Endothelial cell of umbilical vein (primary cell): ENCODE results near the gene LSM5. TPM values are rescaled to one million over a fixed set of nuclear protein-coding genes. Genes with fewer than 3 reads are reported as not detected.

ENCODE experiments used
- BruUV-seq: library from RNA; stranded (reverse); fragments of 400-500 nt; replicated peaks from 2 replicates; lab custom pipeline; 2021; lab: Mats Ljungman, UMichigan
- CTCF ChIA-PET: fragments of 300-600, 350-600 bp; sonication (Branson Sonifier 250); formaldehyde crosslinking; loops from one replicate; lab custom pipeline; 2021; ENCODE audit warnings: antibody characterized with exemption, inconsistent platforms; lab: Charles Lee
- POLR2A ChIA-PET: fragments of 300-600, 350-600 bp; sonication (Branson Sonifier 250); formaldehyde crosslinking; loops from one replicate; lab custom pipeline; 2021; ENCODE audit warnings: antibody characterized with exemption, inconsistent platforms; lab: Charles Lee
- DNase-seq: peaks from one replicate; pipeline ENCODE4 v3.0.0-alpha.2; 2011; ENCODE audit warnings: low read depth, low spot score
- FAIRE-seq: peaks from 2 replicates; lab custom pipeline; 2011; peaks lifted over from hg19 to GRCh38; lab: Jason Lieb, UNC
- H2AFZ ChIP-seq: 2 replicates; pipeline ENCODE4 v1.6.0; 2012; ENCODE audit warnings: low read depth, low read length, control low read depth, inconsistent platforms
- H3K27ac ChIP-seq: 2 replicates; pipeline ENCODE4 v1.5.1; 2011; ENCODE audit warnings: low read depth, mild to moderate bottlenecking, control low read depth, low read length, moderate library complexity; ENCODE audit not compliant: insufficient read depth
- H3K27me3 ChIP-seq, 2 experiments: 2 replicates each; pipeline versions ENCODE4 v1.6.0 to v1.6.1; 2011; ENCODE audit warnings: low read length in 2 of 2, mixed read lengths in 1 of 2; ENCODE audit not compliant: control insufficient read depth in 2 of 2, insufficient read depth in 2 of 2
- H3K36me3 ChIP-seq, 2 experiments: 2 replicates in 1 of 2; 3 replicates in 1 of 2; pipeline ENCODE4 v1.5.1; 2011; ENCODE audit warnings: low read length in 2 of 2, mild to moderate bottlenecking in 1 of 2, moderate library complexity in 1 of 2; ENCODE audit not compliant: control insufficient read depth in 2 of 2, insufficient read depth in 2 of 2; ENCODE audit errors: extremely low read depth in 1 of 2
- H3K4me1 ChIP-seq: 3 replicates; pipeline ENCODE4 v1.5.1; 2011; ENCODE audit warnings: mild to moderate bottlenecking, low read length; ENCODE audit not compliant: control insufficient read depth, insufficient read depth; ENCODE audit errors: extremely low read depth
- H3K4me2 ChIP-seq: 2 replicates; pipeline ENCODE4 v1.6.1; 2011; ENCODE audit warnings: low read length, control low read depth, mixed read lengths; ENCODE audit not compliant: insufficient read depth
- H3K4me3 ChIP-seq, 3 experiments: fragments of 200-600 bp in 1 of 3; sonication (generic), shearing (Covaris generic) in 1 of 3; replicated peaks in 1 of 3; 2 replicates each; pipeline ENCODE4 v1.5.1; 2011 to 2016; ENCODE audit warnings: control low read depth in 3 of 3, low read length in 3 of 3, mild to moderate bottlenecking in 2 of 3, inconsistent platforms in 1 of 3, low read depth in 1 of 3, moderate library complexity in 1 of 3; ENCODE audit not compliant: insufficient read depth in 1 of 3
- H3K79me2 ChIP-seq: 2 replicates; pipeline ENCODE4 v1.6.0; 2012; ENCODE audit warnings: low read length, inconsistent platforms; ENCODE audit not compliant: control insufficient read depth, insufficient read depth
- H3K9ac ChIP-seq: replicated peaks from 2 replicates; pipeline ENCODE3; 2011; ENCODE audit warnings: low read length, control low read depth; ENCODE audit not compliant: insufficient read depth; ENCODE audit errors: extremely low read depth
- H3K9me1 ChIP-seq: replicated peaks from 3 replicates; pipeline ENCODE4 v1.6.0; 2011; ENCODE audit warnings: mild to moderate bottlenecking, low read length; ENCODE audit not compliant: control insufficient read depth, insufficient read depth; ENCODE audit errors: extremely low read depth
- H3K9me3 ChIP-seq: replicated peaks from 2 replicates; pipeline ENCODE4 v1.5.1; 2012; ENCODE audit warnings: low read length, inconsistent platforms; ENCODE audit not compliant: control insufficient read depth, insufficient read depth
- H4K20me1 ChIP-seq: replicated peaks from 2 replicates; pipeline ENCODE3; 2011; ENCODE audit warnings: mild to moderate bottlenecking, low read length; ENCODE audit not compliant: control insufficient read depth, insufficient read depth; ENCODE audit errors: extremely low read depth
- FOS ChIP-seq: IDR thresholded peaks from 2 replicates; pipeline ENCODE4 v1.6.1; 2011; ENCODE audit warnings: mild to moderate bottlenecking, low read length, moderate library complexity, borderline replicate concordance; ENCODE audit not compliant: insufficient read depth
- JUN ChIP-seq: IDR thresholded peaks from 2 replicates; pipeline ENCODE4 v1.6.1; 2011; ENCODE audit warnings: borderline replicate concordance, low read depth; ENCODE audit not compliant: insufficient read length, insufficient read depth
- MYC ChIP-seq: IDR thresholded peaks from one replicate; pipeline ENCODE4 v1.6.1; 2011; ENCODE audit warnings: mild to moderate bottlenecking, low read depth, low read length
- POLR2A ChIP-seq: IDR thresholded peaks from 2 replicates; pipeline ENCODE4 v1.6.1; 2012; ENCODE audit warnings: low read depth, mild to moderate bottlenecking, control low read depth, low read length
- dilution Hi-C: fragments of 300-500 bp; cut with MboI; formaldehyde crosslinking; loops from one replicate; pipeline ENCODE4 v1.15.0; 2019; ENCODE audit warnings: low sequenced_read_pairs; ENCODE audit not compliant: extremely low pct_ligation_motif_present
- intact Hi-C: fragments of 100-400 bp; cut with micrococcal nuclease; formaldehyde crosslinking; loops from one replicate; pipeline ENCODE4 v1.10.0; 2022
- polyA plus RNA-seq, 4 experiments: library from polyadenylated mRNA; depleted of rRNA in 3 of 4; stranded (reverse) in 3 of 4; unstranded in 1 of 4; fragments of >200 nt; gene quantifications; 2 replicates each; pipeline versions ENCODE4 v1.2.1 to v1.2.3, GENCODE V29; 2011 to 2012; ENCODE audit warnings: missing spikeins in 1 of 4
- total RNA-seq: library from RNA; stranded (reverse); gene quantifications from 2 replicates; pipeline ENCODE4 v1.2.3, GENCODE V29; 2021
- TF ChIP-seq, protein P1 (sequence below): IDR thresholded peaks from 2 replicates; pipeline ENCODE4 v1.6.1; 2011; ENCODE audit not compliant: insufficient read depth, insufficient read length

LSM5 gene
- total and polyA plus RNA-seq, 2 donors (not counting 3 experiments of a cell fraction or from before 2014, with no cell fraction given) = 36.3 to 68.1 TPM

DNA sequence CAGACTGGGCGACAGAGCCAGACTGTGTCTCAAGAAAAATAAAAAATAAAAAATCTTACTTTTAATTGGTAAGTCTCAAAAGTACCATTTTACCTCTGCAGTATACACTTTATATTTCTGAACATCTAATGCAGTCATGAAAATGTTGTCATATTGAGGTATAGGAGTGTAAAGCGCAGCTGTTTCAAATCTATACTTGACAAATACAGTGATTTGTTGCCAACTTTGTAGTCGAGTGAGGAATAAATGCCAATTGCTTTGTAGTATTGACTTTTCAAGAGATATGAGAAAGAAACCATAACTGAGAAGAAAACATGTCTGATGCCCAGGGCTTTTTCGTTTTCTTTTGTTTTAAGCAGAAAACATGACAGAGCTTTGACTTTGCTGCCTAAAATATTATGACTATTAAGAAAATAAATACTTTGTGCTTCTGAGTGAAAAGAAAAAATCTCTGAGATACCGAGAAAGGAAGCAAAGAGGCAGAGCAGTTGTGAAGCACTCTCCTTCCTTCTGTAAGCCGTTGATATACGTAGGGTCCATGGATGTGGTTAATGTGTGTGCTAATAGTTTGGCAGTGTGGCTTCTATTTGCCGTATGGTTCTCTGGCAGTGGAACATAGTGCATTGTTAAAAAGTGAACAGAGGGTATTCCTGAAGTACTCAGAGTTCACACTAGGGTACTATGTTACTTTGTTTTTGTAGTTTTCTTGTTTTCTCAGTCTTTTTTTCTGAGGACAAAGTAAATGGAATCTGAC, 43.3 kb upstream of the LSM5 start:
- Histone ChIP-seq H4K20me1 (no peaks in the 10 kb centered on the region), H3K4me1 (peaks cover 9% of the 10 kb centered on the region), H3K9ac (no peak overlapping the region), H2AFZ (no peak overlapping the region), H3K36me3 (no peaks in the 10 kb centered on the region), H3K27me3 (no peaks in the 10 kb centered on the region), H3K9me3 (no peaks in the 10 kb centered on the region), H3K79me2 (peaks cover 21% of the 10 kb centered on the region), H3K27ac (no peak overlapping the region), H3K9me1 (no peaks in the 10 kb centered on the region), H3K4me2 (no peak overlapping the region), H3K4me3 (no peak overlapping the region)
- dilution Hi-C loops = no loop called here
- ChIA-PET POLR2A (no interaction called here), CTCF (interaction anchor here (1.3 kb wide), 1 partner anchor 31 kb away, joined by 4 read pairs; no protein-coding TSS in a partner anchor)
- TF ChIP-seq JUN = no peak
- TF ChIP-seq, protein P1, sequence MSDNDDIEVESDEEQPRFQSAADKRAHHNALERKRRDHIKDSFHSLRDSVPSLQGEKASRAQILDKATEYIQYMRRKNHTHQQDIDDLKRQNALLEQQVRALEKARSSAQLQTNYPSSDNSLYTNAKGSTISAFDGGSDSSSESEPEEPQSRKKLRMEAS = no peak
- TF ChIP-seq MYC = no peak
- TF ChIP-seq POLR2A = no peak
- BruUV-seq = no TSS peak
- FAIRE-seq = no peak
- intact Hi-C loops = no loop called here
- no peak for DNase-seq

DNA sequence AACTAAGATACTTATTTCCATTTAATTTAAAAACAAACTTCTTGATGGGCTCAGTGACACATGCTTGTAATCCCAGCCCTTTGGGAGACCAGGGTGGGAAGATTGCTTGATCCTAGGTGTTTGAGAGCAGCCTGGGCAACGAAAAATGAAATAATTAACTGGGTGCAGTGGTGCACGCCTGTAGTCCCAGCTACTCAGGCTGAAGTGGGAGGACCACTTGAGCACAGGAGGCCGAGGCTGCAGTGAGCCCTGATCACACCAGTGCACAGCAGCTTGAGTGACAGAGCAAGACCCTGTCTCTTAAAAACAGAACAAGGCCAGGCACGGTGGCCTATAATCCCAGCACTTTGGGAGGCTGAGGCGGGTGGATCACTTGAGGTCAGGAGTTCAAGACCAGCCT, 42.5 kb upstream of the LSM5 start:
- Histone ChIP-seq H3K4me3 (no peak overlapping the region), H3K36me3 (no peaks in the 10 kb centered on the region), H3K27ac (no peak overlapping the region), H3K4me2 (no peak overlapping the region), H2AFZ (no peak overlapping the region), H3K9me3 (no peaks in the 10 kb centered on the region), H3K9me1 (no peaks in the 10 kb centered on the region), H4K20me1 (no peaks in the 10 kb centered on the region), H3K27me3 (no peaks in the 10 kb centered on the region), H3K79me2 (peaks cover 21% of the 10 kb centered on the region), H3K4me1 (peaks cover 9% of the 10 kb centered on the region), H3K9ac (no peak overlapping the region)
- intact Hi-C loops = no loop called here
- no TSS peak for BruUV-seq
- dilution Hi-C loops = no loop called here
- POLR2A ChIA-PET = no interaction called here
- no peak for DNase-seq
- FAIRE-seq = no peak
- TF ChIP-seq FOS = no peak
- TF ChIP-seq, protein P1 = no peak
- CTCF ChIA-PET = interaction anchor here (1.3 kb wide), 1 partner anchor 32 kb away, joined by 4 read pairs; no protein-coding TSS in a partner anchor
